ENCODE data around the gene THBD.

The THBD gene

DNA sequence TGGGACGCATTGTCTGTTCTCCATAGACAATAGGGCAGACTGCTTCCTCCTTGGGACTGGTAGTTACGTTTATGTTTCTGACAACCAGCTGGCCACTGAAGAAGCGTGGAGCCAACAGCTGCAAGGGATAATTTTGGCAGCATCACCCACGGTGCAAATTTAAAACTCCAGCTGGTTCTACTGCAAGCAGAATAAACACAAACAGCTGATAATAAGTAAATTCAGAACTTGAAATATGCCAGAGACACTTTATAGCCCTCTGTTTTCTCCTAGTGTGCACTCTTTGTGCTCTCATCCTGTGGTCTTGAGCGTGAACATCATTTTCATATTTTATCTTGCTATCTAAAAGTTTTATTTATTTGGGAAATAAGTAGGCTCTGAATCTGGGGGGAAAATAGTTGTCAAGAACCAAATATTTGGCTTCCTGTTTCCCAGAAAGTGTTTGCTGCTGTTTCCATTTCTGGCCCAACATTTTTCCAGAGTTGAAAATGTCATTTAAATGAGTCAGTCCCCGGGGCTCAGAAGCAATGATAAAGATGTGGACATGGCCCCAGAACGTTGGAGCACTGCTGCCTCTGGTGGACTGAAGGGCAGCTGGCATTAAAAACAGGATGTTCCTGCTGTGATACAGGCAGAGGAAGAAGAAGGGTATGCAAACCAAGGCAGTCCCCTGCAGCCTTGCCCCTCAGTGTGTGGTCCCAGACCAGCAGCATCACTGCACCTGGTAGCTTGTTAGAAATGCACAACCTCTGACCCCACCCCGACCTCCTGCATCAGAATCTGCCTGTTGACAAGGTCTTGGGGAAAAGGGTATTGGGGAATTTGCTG, 12.5 kb upstream of the THBD start:
- DNase-seq (ENCODE audit: low read depth): no peak

DNA sequence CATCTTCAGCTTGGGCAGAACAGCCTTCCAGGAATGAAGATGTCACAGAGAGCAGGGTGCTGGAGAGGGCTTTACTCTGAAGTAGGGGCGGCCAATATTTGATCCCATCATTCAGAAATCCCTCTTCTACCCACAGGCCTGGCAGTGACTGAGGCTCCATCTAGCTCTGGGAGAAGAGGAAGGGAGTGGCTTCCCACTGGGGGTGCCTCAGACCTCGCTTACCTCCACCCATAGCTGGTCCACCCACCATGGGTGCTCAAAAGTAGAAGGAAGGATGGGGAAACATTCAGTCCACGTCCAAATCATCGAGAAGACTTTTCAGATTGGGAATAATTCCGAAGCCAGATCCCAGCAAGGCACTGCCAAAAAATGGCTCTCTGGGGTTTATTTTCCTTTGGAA, 11.8 kb upstream of the THBD start:
- no peak for DNase-seq (ENCODE audit: low read depth)

GRCh38 chr20:23060629-23061028, 11.2 kb upstream of the THBD start:
- no peak for DNase-seq (ENCODE audit: low read depth)

- DNase-seq (ENCODE audit: low read depth): no peak
Measured at GRCh38 chr20:23059846-23060245, 10.4 kb upstream of the THBD start.

GRCh38 chr20:23059001-23059400, 9.5 kb upstream of the THBD start:
- DNase-seq (ENCODE audit: low read depth): no peak

DNA sequence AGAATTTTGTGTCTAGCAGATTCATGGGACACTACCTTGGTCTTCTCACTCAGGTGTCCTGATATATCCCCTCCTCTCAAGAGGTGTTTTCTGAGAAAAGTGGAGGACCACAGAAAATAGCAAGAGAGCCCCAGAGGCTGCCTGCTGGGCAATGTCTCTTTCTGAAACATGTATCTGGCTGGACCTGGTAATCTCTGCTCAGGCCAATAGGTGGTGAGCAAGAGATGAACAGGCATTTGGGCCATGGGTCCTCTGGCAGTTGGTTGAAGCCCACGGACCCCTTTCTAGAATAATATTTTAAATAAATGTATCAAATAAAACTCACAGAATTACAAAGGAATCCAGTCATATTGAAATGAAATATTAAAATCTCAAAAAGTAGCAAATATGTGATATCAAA, 8.8 kb upstream of the THBD start:
- no peak for DNase-seq (ENCODE audit: low read depth)

DNA sequence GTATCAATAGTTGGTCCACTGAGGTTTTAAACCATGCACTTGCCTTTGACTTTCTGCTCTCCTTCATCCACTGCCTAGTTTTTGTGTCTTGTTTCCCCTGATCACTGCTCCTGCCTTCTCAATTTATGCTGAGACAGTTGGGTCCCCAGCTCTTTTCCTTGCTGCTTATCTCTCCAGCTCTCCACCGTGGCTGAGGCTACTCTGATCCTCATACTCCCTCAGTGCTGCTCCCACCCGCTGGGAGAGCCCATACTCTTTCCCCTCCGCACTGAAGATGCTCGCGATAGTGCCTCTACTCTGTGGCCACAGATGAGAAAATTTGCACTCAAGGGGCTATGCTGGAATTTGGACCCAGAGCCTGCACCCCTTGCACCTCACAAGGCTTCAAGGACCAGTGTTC, 3.4 kb upstream of the THBD start:
- DNase-seq (ENCODE audit: low read depth): no peak

DNA sequence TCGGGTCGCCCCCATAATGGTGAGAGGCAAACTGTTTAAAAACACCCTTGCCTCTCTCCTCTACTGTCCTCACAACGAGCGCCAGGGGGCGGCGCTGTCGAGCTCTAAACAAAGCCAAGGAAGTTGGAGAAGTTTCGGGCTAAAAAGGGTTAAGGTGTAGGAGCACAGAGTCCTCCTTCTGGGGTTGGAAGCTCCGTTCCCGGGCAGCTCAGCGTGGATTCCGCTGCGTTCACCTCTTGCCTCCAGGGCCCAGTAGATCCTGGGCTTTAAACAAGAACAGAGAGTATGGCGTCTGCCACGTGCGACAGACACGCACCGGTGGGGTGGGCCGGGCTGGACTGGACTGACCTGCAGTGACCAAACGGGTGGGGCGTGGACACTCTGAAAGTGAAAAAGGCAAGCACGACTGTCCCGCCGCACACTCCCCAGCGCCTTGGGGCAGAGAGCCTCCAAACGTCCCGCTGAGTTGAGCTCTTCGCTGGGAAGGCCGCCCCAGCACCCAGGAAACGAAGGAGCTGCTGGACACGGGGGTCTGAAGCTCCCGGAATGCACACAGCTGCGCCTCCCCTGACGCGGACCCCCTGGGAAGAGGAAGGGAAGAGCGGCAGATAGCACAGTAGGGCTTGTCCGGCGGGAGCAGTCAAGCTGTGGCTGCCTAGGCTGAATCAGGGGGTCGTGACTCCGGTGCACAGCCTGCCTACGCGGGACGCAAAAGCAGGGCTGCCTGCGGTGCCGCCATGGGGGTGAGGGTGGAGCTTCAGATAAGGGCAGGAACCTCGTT, 1.6 kb upstream of the THBD start:
- DNase-seq (ENCODE audit: low read depth): no peak

- no peak for DNase-seq (ENCODE audit: low read depth)
Measured at GRCh38 chr20:23050076-23050838, 785 bp upstream of the THBD start.

DNA sequence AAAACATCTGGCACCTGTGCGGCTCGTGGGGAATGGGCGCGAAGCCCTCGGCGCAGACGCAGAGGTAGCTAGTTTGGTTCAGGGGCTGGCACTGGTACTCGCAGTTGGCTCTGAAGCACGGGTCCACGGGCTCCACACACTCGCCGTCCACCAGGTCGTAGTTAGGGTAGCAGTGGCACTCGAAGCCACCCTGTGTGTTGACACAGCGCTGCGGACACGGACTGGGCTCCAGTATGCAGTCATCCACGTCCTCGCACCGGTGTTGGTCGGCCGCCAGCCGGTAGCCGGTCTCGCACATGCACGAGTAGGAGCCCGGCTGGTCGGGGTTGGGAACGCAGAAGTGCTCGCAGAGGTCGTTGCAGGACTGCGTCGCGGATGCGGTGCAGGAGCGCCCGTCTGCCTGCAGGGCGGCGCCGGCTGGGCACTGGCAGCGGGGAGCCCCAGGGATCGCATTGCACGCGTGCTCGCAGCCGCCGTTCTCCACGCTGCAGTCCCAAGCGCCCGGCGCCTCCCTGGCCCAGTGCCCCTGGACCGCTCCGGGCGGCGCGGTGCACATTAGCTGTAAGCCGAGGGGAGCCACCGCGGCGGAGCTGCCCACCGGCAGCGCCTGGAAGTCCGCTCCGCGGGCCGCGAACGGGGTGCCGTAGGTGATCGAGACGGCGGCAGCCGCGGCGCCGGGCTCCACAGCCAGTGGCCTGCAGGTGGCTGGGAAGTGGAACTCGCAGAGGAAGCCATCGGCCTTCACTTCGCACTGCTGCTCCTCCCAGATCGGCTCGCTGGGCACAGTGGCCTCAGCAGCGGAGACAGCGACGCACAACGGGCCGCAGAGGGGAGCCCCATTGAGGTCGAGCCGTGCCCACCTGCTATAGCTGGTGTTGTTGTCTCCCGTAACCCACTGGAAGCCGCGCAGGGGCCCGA, 930 bp downstream of the THBD start:
- no peak for DNase-seq (ENCODE audit: low read depth)

DNA sequence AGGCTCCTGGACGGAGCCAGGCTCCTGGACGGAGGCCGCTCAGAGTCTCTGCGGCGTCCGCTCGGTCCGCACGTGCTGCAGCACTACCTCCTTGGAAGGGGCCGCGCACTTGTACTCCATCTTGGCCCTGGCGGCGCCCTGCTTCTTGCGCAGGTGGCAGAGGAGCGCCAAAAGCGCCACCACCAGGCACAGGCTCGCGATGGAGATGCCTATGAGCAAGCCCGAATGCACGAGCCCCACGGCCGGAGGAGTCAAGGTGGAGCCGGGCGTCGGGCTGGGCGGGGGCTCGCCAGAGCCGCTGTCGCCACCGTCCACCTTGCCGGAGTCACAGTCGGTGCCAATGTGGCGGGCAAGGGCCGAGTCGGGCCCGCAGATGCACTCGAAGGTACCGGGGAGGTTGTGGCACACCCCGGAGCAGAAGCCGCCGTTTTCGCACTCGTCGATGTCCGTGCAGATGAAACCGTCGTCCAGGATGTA, 1.7 kb downstream of the THBD start:
- no peak for DNase-seq (ENCODE audit: low read depth)

GRCh38 chr20:23047001-23047737, 2.3 kb downstream of the THBD start:
- DNase-seq (ENCODE audit: low read depth): no peak

DNA sequence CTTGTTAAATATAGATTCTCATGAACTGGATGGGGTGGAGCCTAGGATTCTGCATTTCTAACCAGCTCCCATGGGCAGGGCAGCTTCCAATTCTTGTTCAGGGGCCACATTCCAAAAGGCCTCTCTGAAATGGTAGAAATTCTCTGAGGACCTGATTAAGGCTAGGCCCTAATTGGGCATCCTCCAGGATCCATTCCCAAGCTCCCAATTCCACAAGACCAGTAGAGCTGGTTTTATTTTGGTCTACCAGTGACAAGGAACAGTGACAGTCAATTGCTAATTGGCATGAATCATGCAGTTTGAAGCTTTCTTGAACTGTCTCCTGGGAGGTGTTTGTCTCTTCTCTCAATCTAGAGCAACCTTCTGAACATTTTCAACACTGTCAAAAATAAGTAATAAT, 3.0 kb downstream of the THBD start:
- no peak for DNase-seq (ENCODE audit: low read depth)

DNA sequence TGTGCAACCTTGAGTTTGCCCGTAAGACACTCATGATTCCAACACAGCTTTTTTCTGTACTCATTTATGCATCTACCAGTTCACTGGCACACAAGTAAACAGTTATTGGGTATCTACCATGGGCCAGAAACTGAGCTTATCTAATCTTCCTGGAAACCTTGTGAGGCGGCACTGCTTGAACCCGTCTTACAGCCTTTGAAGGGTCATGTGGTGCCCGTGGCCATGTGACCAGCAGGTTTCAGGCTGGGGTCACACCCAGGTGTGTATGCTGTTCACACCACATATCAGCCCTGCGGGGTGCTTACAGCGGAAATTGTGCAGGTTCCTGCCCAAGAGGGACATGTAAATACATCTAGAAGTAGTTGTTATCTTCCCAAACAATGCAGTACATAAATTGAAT, 6.1 kb downstream of the THBD start:
- no peak for DNase-seq (ENCODE audit: low read depth)

- DNase-seq (ENCODE audit: low read depth): no peak
Measured at GRCh38 chr20:23042270-23042669, 7.2 kb downstream of the THBD start.

- no peak for DNase-seq (ENCODE audit: low read depth)
Measured at GRCh38 chr20:23039885-23040508, 9.5 kb downstream of the THBD start.

DNA sequence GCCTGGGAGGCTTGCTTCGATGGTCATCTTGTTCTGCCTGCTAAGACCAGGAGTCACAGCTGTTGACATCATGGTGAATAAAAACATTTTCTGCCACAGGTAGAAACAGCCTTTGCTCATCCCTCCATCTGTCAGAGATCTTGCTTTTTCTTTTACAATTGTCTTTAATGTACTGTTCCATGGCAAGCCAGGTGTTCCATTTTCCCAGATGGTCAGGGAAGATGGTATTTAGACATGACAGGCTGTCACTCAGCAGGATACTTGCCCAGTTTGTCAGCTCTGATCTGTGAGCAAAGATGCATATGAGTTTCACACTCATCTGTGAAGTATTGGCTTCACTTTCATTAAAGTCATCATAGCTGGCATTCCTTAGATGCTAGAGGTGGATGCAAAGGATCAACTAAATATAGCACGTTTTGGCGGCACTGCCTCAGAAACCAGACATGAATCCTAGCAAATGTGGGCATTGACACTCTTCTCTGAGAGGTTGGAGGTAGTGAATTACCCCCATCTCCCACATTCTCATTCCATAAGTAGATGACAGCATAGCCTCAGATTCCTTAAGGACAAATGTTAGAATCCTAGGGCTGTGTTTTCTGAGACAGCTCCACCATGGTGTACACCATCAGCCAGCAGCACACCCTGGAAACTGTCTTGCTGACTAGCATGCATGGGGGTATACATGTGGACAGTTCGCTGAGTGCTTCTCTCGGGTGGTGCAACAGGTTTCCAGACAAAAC, 10.2 kb downstream of the THBD start:
- DNase-seq (ENCODE audit: low read depth): no peak

GRCh38 chr20:23037017-23037481, 12.4 kb downstream of the THBD start:
- DNase-seq (ENCODE audit: low read depth): no peak

- DNase-seq (ENCODE audit: low read depth): no peak
Measured at GRCh38 chr20:23036371-23036770, 13.1 kb downstream of the THBD start.

DNA sequence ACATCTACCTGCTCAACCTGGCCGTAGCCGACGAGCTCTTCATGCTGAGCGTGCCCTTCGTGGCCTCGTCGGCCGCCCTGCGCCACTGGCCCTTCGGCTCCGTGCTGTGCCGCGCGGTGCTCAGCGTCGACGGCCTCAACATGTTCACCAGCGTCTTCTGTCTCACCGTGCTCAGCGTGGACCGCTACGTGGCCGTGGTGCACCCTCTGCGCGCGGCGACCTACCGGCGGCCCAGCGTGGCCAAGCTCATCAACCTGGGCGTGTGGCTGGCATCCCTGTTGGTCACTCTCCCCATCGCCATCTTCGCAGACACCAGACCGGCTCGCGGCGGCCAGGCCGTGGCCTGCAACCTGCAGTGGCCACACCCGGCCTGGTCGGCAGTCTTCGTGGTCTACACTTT, 13.7 kb downstream of the THBD start:
- no peak for DNase-seq (ENCODE audit: low read depth)
